Fibroblast of skin of right quadriceps (primary cell): ENCODE data around the gene SDCCAG8.
A peak's percentile ranks its signal among the peaks of the same experiment; 100 is the strongest.

Experiments used
- DNase-seq: peaks from one replicate; pipeline ENCODE4 v3.0.0-alpha.2; 2013

Gene SDCCAG8

GRCh38 chr1:243513726-243514491, 258.1 kb downstream of the SDCCAG8 start:
- DNase-seq: peak; percentile 74

DNA sequence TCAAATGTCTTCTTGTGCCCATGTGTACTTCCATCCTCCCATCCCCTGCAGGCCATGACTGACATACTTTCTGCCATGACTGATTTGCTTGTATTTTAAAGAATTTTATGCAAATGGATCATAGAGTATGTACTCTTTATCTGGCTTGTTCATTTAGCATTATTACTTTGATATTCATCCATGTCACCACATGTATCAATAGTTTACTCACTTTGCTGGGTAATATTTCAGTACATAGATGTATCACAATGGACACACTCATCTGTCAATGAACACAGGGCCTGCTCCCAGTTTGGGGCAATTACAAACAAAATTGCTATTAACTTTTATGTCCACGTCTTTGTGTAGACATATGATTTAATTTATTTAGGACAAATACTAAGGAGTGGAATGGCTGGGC, 259.1 kb downstream of the SDCCAG8 start:
- DNase-seq: no peak

GRCh38 chr1:243520831-243521230, 265.0 kb downstream of the SDCCAG8 start:
- no peak for DNase-seq

- no peak for DNase-seq
These were observed 267.9 kb downstream of the SDCCAG8 start for GRCh38 chr1:243523766-243524165.

DNA sequence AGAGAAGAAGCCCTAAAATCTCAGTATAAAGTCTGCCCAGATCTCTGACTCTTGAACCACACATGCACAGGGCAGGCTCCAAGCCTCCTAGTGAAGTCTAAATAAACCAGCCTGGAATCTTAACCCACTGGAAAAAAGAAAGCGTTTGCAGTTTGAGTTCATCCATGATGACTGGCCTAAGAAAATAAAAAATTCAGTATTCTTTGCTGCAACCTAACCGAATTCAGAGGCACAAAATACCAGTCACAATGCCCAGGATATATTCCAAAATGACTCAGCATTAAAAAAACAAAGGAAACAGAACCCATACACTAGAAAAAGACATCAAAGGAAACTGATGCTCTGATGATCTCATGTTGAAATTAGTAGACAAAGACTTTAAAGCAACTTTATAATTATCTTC, 269.2 kb downstream of the SDCCAG8 start:
- peak; percentile 78 for DNase-seq

DNA sequence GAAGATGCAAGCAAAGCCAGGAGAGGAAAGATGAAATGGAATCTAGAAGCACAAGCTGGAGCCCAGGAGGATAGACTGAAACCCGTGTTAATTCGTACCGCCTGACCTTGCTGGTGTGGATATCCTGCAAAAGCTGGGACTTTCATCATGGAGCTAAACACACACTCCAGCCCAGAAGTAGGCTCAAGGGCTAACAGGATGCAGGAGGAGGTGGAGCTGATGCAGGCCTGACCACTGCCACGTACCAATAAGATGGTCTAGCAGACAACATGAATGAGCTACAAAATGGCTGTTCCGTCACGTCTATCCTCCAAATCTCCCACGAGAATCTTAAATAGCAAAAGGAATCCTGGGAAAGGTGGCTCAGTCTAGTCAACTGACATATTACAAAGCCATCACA, 270.3 kb downstream of the SDCCAG8 start:
- DNase-seq: no peak

DNA sequence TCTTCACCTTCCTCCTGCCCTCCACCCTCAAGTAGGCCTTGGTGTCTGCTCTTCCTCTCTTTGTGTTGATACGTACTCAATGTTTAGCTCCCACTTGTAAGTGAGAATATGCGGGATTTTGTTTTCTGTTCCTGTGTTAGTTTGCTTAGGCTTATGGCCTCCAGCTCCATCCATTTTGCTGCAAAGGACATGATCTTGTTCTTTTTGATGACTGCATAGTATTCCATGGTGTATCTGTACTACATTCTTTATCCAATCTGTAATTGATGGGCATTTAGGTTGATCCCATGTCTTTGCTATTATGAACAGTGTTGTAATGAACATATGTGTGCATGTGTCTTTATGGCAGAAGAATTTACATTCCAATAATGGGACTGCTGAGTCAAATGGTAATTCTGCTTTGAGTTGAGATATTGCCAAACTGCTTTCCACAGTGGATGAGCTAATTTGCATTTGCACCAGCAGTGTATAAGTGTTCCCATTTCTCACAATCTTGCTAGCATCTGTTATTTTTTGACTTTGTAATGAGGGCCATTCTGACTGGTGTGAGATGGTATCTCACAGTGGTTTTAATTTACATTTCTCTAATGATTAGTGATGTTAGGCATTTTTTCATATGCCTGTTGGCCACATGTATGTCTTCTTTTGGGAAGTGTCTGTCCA, 272.7 kb downstream of the SDCCAG8 start:
- DNase-seq: peak; percentile 3

DNA sequence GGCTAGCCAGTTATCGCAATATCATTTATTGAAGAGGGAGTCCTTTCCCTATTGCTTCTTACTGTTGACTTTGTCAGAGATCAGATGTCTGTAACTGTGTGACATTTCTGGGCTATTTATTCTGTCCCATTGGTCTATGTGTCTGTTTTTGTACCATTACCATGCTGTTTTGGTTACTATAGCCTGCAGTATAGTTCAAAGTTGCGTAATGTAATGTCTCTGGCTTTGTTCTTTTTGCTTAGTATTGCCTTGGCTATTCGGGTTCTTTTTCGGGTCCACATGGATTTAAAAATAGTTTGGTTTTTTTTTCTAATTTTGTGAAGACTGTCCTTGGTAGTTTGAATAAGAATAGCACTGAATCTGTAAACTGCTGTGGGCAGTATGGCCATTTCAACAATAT, 273.7 kb downstream of the SDCCAG8 start:
- DNase-seq: no peak

- no peak for DNase-seq
These were observed 279.2 kb downstream of the SDCCAG8 start for GRCh38 chr1:243535014-243535413.

DNA sequence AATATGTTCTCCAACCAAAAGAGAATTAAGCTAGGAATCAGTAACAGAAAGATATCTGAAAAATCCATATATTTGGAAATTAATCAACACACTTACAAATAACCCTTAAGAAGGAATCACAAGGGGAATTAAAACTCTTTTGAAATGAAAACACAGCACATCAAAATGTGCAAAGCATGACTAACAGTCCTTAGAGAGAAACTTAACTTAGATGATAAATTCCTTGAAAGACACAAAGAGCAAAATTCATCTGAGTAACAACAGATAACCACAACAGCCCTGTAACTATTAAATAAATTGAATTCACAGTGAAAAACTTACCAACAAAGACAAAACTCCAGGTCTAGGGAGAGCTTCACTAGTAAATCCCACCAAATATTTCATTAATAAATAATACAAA, 283.8 kb downstream of the SDCCAG8 start:
- DNase-seq: peak; percentile 5

- DNase-seq: no peak
These were observed 287.0 kb downstream of the SDCCAG8 start for GRCh38 chr1:243542739-243543415.

GRCh38 chr1:243543501-243543900, 287.7 kb downstream of the SDCCAG8 start:
- peak; percentile 17 for DNase-seq

GRCh38 chr1:243546457-243546856, 290.6 kb downstream of the SDCCAG8 start:
- DNase-seq: no peak

GRCh38 chr1:243547891-243548290, 292.1 kb downstream of the SDCCAG8 start:
- DNase-seq: no peak

DNA sequence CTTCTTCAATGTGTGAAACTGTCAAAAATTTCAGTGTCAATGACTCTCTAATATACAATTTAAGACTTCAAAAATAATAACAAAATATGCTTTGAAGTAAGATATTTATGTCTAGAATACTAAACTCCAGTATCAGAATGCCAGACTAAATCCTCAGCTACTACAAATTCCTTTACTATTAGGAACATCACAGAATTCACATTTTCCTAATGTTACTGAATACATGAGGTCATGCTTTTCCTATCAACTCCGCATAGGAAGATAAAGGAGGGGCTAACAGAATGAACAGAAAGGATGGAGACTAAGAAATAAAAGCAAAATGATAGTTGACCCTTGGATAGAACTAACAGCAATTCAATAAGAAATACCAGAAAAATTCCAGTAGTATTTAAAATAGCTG, 292.7 kb downstream of the SDCCAG8 start:
- peak; percentile 13 for DNase-seq

- peak; percentile 78 for DNase-seq
These were observed 293.3 kb downstream of the SDCCAG8 start for GRCh38 chr1:243549108-243549507.
